H1 (cell line): Measurements from ENCODE around the gene KIAA1671. TPM values are rescaled to one million over a fixed set of nuclear protein-coding genes. Genes with fewer than 3 reads are reported as not detected.

Experiments used
- NRF1 ChIP-seq: IDR thresholded peaks from 2 replicates; pipeline ENCODE4 v1.6.1; 2011; ENCODE audit warnings: mild to moderate bottlenecking, low read depth, low read length, improper control_type of control experiment
- polyA plus RNA-seq, 7 experiments: library from polyadenylated mRNA; depleted of rRNA in 3 of 7; stranded (reverse) in 5 of 7; unstranded in 2 of 7; fragments of >200 nt in 5 of 7; fragments of 200-250 nt in 2 of 7; gene quantifications; 1 replicate in 5 of 7; 2 replicates in 1 of 7; 4 replicates in 1 of 7; pipeline versions ENCODE4 v1.2.1 to v1.2.3, GENCODE V29; 2011 to 2013; ENCODE audit warnings: missing spikeins in 2 of 7, mixed read lengths in 2 of 7
- total RNA-seq: library from RNA; stranded (reverse); fragmentation: NEBNext Ultra II Directional; extraction: Animal tissue kit (Norgen Biotek cat#: 25700); gene quantifications from 2 replicates; pipeline ENCODE4 v1.2.1, GENCODE V29; 2021

Gene KIAA1671
- total and polyA plus RNA-seq, 2 of the 8 experiments (the other 6 are each of a cell fraction or from before 2014, with no cell fraction given): 6.4 to 23.9 TPM

- TF ChIP-seq NRF1: no peak
These were observed 24.2 kb upstream of the KIAA1671 start (continued) for GRCh38 chr22:24928322-24928721.
